ENCODE results near the gene OPRM1. TPM values are rescaled to one million over a fixed set of nuclear protein-coding genes. Genes with fewer than 3 reads are reported as not detected.

OPRM1 gene
- total and polyA plus RNA-seq, 9 donors = not detected

DNA sequence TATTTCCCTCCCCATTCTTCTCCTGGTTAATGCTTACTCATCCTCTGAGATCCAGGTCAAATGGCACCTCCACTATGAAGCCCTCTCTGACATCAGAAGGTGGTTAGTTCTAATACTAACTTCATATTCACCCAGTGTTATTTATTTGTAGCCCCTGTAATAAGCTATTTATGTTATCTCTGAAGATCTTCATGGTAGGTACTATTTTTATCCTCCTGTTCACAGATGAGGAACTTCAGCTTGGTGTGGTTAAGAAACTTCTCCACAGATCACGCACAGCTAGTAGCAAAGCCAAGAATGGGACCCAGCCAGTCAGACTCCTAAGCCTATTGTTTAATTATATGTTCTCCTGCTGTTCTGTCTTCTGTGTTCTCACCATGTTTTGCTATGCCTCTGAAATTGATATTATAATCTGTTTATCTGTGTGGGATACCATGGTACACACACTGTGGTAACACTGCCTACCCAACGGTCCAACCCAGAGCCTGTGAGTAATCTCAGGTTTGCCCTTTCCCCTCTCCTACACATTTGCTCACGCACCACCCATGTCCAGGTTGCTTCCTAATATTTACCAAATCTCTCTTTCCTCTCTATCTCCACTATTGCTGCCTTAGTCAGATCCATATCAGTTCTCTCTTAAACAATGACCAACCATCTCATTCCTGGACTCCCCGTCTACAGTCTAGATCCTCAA lies 219.2 kb downstream of the OPRM1 start:
- Histone ChIP-seq H3K27me3 (no peaks in the 10 kb centered on the region), H3K4me1 (ENCODE audit: insufficient read depth) (no peaks in the 10 kb centered on the region), H3K4me3 (no peak overlapping the region), H3K27ac (no peak overlapping the region), H3K36me3 (no peaks in the 10 kb centered on the region), H3K9me3 (no peaks in the 10 kb centered on the region)
- TF ChIP-seq, protein P1, sequence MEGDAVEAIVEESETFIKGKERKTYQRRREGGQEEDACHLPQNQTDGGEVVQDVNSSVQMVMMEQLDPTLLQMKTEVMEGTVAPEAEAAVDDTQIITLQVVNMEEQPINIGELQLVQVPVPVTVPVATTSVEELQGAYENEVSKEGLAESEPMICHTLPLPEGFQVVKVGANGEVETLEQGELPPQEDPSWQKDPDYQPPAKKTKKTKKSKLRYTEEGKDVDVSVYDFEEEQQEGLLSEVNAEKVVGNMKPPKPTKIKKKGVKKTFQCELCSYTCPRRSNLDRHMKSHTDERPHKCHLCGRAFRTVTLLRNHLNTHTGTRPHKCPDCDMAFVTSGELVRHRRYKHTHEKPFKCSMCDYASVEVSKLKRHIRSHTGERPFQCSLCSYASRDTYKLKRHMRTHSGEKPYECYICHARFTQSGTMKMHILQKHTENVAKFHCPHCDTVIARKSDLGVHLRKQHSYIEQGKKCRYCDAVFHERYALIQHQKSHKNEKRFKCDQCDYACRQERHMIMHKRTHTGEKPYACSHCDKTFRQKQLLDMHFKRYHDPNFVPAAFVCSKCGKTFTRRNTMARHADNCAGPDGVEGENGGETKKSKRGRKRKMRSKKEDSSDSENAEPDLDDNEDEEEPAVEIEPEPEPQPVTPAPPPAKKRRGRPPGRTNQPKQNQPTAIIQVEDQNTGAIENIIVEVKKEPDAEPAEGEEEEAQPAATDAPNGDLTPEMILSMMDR (IDR thresholded peaks at IDR 0.05) = no peak
- no peak for TF ChIP-seq EP300 (IDR thresholded peaks at IDR 0.05)
- no peak for TF ChIP-seq POLR2A (IDR thresholded peaks at IDR 0.05)
- intact Hi-C loops (cut with DNase I) = no loop called here
- WGBS, 3 donors = 85 to 98% (median 90%) methylated on average over 4 of the region's 4 CpGs
- no peak for DNase-seq

DNA sequence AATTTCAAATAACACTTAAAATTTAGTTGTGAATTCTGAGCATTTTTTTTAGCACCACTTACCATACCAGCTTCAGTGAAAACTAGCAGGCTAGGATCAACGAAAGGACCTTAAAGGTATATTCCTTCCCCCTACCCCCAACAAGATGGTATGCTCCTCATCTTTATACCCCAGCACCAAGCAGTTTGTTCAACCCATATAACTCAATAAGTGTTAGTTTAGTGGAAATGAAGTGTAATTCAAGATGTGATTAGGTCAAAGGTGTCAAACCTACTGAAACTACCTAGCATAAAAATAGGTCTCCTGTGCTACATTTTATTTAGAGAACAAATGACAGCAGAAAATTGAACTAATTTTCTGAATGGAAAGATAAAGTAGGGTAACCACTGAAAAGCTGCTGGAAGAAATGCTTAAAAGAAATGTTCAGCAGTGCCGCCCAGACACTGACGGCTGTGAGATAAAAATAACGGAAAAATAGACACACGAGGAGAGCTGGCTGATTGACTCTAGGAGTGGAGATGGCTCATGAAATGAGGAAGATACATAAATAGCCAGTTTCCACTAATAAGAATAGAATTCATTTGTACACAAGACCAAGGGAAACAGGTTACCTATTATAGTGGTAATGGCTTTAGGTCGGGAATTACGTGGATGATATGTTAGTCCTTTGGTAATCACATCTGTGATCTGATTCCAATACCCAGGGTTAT lies 222.8 kb downstream of the OPRM1 start:
- no peak for TF ChIP-seq POLR2A (IDR thresholded peaks at IDR 0.05)
- TF ChIP-seq, protein P1 (IDR thresholded peaks at IDR 0.05) = no peak
- TF ChIP-seq EP300 (IDR thresholded peaks at IDR 0.05) = no peak
- Histone ChIP-seq H3K27ac (no peak overlapping the region), H3K4me3 (no peak overlapping the region), H3K4me1 (ENCODE audit: insufficient read depth) (no peaks in the 10 kb centered on the region), H3K9me3 (no peaks in the 10 kb centered on the region), H3K27me3 (no peaks in the 10 kb centered on the region), H3K36me3 (no peaks in the 10 kb centered on the region)
- intact Hi-C loops (cut with DNase I) = no loop called here
- no peak for DNase-seq
- 85 to 92% (median 91%) methylated on average over 7 of the region's 7 CpGs for WGBS, 3 donors

DNA sequence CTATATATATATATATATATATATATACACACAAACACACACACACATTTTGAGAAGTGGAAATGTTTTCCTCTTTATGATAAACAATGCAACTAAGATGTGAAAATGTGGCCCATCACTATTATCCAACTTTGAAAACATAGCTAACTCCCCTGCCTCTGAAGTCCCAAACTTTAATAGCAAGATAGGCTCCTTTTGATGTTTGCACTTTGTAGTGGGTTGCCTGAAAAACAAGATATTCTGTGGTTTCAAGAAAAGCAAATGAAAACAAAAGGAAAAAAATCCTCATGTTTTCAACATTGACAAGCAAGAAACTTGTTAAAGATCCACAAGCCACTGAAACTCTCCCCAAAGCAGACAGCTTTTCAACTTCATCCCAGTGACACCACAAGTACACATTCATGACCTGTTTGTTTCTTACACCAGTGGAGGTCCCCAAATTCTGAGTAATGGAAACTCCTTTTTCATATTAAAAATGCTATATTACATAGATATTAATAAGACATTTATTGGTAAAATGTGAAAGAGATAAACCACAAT lies 227.6 kb downstream of the OPRM1 start:
- intact Hi-C loops (cut with DNase I) = no loop called here
- no peak for TF ChIP-seq POLR2A (IDR thresholded peaks at IDR 0.05)
- TF ChIP-seq EP300 (IDR thresholded peaks at IDR 0.05) = no peak
- TF ChIP-seq, protein P1 (IDR thresholded peaks at IDR 0.05) = no peak
- H3K9me3 ChIP-seq = no peaks in the 10 kb centered on the region

DNA sequence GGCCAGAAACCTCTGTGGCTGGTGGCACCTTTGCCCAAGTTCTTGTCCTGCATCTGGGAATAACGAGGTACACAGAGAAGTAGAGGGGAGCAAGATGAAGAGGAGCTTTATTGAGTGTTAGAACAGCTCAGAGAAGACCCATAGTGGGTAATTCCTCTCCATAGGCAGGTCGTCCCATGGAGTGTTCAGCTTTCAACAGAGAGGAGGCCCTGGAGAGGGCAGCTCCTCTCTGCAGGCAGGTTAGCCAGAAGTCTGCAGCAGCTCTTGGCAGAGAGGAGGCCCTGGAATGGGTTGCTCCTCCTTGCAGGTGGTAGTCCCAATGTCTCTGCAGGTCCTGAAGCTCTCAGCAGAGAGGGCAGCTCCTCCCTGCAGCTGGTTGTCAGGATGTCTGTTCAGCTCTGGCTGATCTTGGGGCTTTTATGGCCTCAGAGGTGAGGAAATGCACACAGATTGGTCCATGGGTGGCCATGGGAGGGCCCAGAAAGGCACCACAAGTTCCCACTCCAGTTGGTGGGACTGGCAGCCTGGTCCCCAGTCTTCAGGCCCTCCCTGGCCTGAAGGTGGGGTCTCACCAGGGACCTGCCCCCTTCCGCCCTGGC lies 228.6 kb downstream of the OPRM1 start:
- H3K9me3 ChIP-seq = no peaks in the 10 kb centered on the region
- no peak overlapping the region for H3K4me3 ChIP-seq
- H3K36me3 ChIP-seq = no peaks in the 10 kb centered on the region
- intact Hi-C loops (cut with DNase I) = no loop called here
- WGBS, 3 donors = 78 to 91% (median 88%) methylated on average over 3 of the region's 3 CpGs
- TF ChIP-seq, protein P1 (IDR thresholded peaks at IDR 0.05) = no peak
- no peak for TF ChIP-seq POLR2A (IDR thresholded peaks at IDR 0.05)
- no peak for TF ChIP-seq EP300 (IDR thresholded peaks at IDR 0.05)
- no peaks in the 10 kb centered on the region for H3K4me1 ChIP-seq (ENCODE audit: insufficient read depth)
- H3K27ac ChIP-seq = no peak overlapping the region
- no peaks in the 10 kb centered on the region for H3K27me3 ChIP-seq
- no peak for DNase-seq

More for the DNA sequence above, 227.6 kb downstream of the OPRM1 start:
- Histone ChIP-seq H3K4me1 (ENCODE audit: insufficient read depth) (no peaks in the 10 kb centered on the region), H3K27me3 (no peaks in the 10 kb centered on the region), H3K4me3 (no peak overlapping the region), H3K36me3 (no peaks in the 10 kb centered on the region), H3K27ac (no peak overlapping the region)
- no peak for DNase-seq

Measured in ovary (tissue), 9 donors.